Measurements from ENCODE around the gene GBF1.

- TF ChIP-seq POLR2AphosphoS5 (IDR thresholded peaks at IDR 0.05; ENCODE audit: borderline replicate concordance, low read depth, low read length) (no peak), EZH2 (IDR thresholded peaks at IDR 0.05) (no peak), FOXP2 (optimal IDR thresholded peaks at IDR 0.05; ENCODE audit: control extremely low read depth, extremely low read length, insufficient read depth) (no peak)
These were observed 9.8 kb upstream of the GBF1 start for GRCh38 chr10:102235598-102235920.
